Endothelial cell of umbilical vein (primary cell): ENCODE measurements around the gene MCF2L.

Experiments used
- EZH2 ChIP-seq: IDR thresholded peaks from 2 replicates; pipeline ENCODE4 v1.6.1; 2012; ENCODE audit warnings: borderline replicate concordance, low read depth, mild to moderate bottlenecking, moderate library complexity, low read length, inconsistent platforms; ENCODE audit not compliant: severe bottlenecking
- TF ChIP-seq, protein P1 (sequence below): IDR thresholded peaks from 2 replicates; pipeline ENCODE4 v1.6.1; 2011; ENCODE audit not compliant: insufficient read depth, insufficient read length
- TF ChIP-seq, protein P2 (sequence below), 2 donors: IDR thresholded peaks; 1 replicate in 1 of 2; 2 replicates in 1 of 2; pipeline ENCODE4 v1.5.1; 2011; ENCODE audit warnings: low read length in 2 of 2, mild to moderate bottlenecking in 2 of 2, moderate library complexity in 2 of 2, control low read depth in 1 of 2, inconsistent platforms in 1 of 2, low read depth in 1 of 2; ENCODE audit not compliant: insufficient read depth in 1 of 2; ENCODE audit errors: extremely low read depth in 1 of 2

DNA sequence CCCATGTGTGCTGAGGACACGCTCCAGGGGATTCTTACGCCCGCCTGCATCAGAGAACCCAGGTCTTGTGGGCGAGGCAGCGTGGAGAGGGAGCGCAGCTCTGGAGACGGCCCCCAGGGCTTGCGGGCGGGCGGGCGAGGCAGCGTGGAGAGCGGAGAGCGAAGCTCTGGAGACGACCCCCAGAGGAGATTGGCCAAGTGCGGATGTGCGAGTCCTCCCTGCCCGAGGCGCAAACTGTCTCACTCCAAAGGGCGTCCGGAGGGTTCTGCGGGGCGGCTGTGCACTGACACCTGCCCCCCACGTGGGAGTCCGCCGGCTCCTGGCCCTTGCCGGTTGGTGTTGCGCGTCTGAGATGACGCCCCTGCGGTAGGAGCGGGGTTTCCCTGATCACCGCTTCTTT lies 39.8 kb downstream of the MCF2L start:
- TF ChIP-seq, protein P1, sequence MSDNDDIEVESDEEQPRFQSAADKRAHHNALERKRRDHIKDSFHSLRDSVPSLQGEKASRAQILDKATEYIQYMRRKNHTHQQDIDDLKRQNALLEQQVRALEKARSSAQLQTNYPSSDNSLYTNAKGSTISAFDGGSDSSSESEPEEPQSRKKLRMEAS, result no peak
- TF ChIP-seq, protein P2, sequence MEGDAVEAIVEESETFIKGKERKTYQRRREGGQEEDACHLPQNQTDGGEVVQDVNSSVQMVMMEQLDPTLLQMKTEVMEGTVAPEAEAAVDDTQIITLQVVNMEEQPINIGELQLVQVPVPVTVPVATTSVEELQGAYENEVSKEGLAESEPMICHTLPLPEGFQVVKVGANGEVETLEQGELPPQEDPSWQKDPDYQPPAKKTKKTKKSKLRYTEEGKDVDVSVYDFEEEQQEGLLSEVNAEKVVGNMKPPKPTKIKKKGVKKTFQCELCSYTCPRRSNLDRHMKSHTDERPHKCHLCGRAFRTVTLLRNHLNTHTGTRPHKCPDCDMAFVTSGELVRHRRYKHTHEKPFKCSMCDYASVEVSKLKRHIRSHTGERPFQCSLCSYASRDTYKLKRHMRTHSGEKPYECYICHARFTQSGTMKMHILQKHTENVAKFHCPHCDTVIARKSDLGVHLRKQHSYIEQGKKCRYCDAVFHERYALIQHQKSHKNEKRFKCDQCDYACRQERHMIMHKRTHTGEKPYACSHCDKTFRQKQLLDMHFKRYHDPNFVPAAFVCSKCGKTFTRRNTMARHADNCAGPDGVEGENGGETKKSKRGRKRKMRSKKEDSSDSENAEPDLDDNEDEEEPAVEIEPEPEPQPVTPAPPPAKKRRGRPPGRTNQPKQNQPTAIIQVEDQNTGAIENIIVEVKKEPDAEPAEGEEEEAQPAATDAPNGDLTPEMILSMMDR (IDR thresholded peaks at IDR 0.05; ENCODE audit: extremely low read depth in 1 of 2, insufficient read depth in 1 of 2, low read depth in 1 of 2, low read length in 2 of 2), result no peak
- no peak for TF ChIP-seq EZH2
